Measurements from ENCODE around the gene TEX26.

The TEX26 gene

DNA sequence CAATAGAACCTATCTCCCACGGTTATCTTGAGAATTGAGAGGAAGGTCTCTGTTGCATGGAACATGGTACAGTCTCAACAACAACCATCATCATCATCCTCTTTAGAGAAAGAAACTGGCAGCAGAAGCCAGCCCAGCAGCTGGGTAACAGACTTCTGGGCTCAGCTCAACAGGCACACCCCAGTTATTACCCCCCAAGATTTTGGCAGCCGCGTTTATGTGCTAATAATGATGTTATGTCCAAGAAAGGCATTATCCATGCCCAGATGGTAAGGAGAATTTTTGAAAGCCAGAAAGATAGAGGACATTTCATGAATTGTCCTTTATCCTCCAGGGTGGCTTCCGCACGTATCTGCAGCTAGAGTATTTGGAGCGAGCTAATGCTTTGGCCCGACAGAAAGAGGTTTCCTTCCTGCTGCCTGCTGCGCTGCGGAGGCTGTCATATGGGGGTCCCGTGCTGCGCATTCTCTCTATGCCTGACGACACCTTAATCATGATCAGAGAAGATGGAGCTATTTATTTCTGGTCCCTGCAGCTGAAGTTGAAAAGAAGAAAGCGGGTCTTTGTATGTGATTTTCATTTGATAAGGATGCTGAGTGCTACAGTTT, 89.9 kb downstream of the TEX26 start:
- ChIA-PET POLR2A (no interaction called here), CTCF (interaction anchor here (0.8 to 1.2 kb wide), 2 partner anchors 22 kb away, joined by 3 to 4 read pairs; no protein-coding TSS in a partner anchor)
- no peaks in the 10 kb centered on the region for H3K4me1 ChIP-seq (ENCODE audit: control insufficient read depth, insufficient read depth, low read length)
- no peak for TF ChIP-seq SCRT1 (tag by site-specific recombination; IDR thresholded peaks at IDR 0.05; ENCODE audit: borderline replicate concordance)
- TF ChIP-seq ZNF157 (tag by site-specific recombination; IDR thresholded peaks at IDR 0.05) = no peak
- no peak for TF ChIP-seq REPIN1 (tag by site-specific recombination; IDR thresholded peaks at IDR 0.05; ENCODE audit: low read depth)
- TF ChIP-seq, protein P1, sequence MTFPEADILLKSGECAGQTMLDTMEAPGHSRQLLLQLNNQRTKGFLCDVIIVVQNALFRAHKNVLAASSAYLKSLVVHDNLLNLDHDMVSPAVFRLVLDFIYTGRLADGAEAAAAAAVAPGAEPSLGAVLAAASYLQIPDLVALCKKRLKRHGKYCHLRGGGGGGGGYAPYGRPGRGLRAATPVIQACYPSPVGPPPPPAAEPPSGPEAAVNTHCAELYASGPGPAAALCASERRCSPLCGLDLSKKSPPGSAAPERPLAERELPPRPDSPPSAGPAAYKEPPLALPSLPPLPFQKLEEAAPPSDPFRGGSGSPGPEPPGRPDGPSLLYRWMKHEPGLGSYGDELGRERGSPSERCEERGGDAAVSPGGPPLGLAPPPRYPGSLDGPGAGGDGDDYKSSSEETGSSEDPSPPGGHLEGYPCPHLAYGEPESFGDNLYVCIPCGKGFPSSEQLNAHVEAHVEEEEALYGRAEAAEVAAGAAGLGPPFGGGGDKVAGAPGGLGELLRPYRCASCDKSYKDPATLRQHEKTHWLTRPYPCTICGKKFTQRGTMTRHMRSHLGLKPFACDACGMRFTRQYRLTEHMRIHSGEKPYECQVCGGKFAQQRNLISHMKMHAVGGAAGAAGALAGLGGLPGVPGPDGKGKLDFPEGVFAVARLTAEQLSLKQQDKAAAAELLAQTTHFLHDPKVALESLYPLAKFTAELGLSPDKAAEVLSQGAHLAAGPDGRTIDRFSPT (tag by site-specific recombination; IDR thresholded peaks at IDR 0.05) = no peak
- no peak for TF ChIP-seq ZNF677 (tag by site-specific recombination; IDR thresholded peaks at IDR 0.05)
- TF ChIP-seq ZNF311 (tag by site-specific recombination; IDR thresholded peaks at IDR 0.05; ENCODE audit: borderline replicate concordance) = no peak
- no peak for TF ChIP-seq ZNF16 (tag by site-specific recombination; IDR thresholded peaks at IDR 0.05; ENCODE audit: low read depth)
- no peak for TF ChIP-seq ZNF138 (tag by site-specific recombination; IDR thresholded peaks at IDR 0.05; ENCODE audit: borderline replicate concordance)
- TF ChIP-seq ZNF521 (tag by site-specific recombination; IDR thresholded peaks at IDR 0.05) = no peak
- TF ChIP-seq ZNF10 (tag by site-specific recombination; IDR thresholded peaks at IDR 0.05) = no peak
- no peak for TF ChIP-seq WT1 (tag by site-specific recombination; IDR thresholded peaks at IDR 0.05)
- no peak for TF ChIP-seq ZNF624 (tag by site-specific recombination; IDR thresholded peaks at IDR 0.05)
- no peak for TF ChIP-seq KLF8 (tag by site-specific recombination; IDR thresholded peaks at IDR 0.05)
- no peak for TF ChIP-seq ZNF24 (tag by site-specific recombination; IDR thresholded peaks at IDR 0.05)
- no peak for TF ChIP-seq ZNF302 (tag by site-specific recombination; IDR thresholded peaks at IDR 0.05; ENCODE audit: low read depth)
- TF ChIP-seq, protein P2, sequence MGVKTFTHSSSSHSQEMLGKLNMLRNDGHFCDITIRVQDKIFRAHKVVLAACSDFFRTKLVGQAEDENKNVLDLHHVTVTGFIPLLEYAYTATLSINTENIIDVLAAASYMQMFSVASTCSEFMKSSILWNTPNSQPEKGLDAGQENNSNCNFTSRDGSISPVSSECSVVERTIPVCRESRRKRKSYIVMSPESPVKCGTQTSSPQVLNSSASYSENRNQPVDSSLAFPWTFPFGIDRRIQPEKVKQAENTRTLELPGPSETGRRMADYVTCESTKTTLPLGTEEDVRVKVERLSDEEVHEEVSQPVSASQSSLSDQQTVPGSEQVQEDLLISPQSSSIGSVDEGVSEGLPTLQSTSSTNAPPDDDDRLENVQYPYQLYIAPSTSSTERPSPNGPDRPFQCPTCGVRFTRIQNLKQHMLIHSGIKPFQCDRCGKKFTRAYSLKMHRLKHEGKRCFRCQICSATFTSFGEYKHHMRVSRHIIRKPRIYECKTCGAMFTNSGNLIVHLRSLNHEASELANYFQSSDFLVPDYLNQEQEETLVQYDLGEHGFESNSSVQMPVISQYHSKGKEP (tag by site-specific recombination; IDR thresholded peaks at IDR 0.05) = no peak
- no peak for TF ChIP-seq ZNF19 (tag by site-specific recombination; IDR thresholded peaks at IDR 0.05; ENCODE audit: low read depth)
- TF ChIP-seq GLIS2 (tag by site-specific recombination; IDR thresholded peaks at IDR 0.05) = no peak
- H3K27ac ChIP-seq (ENCODE audit: extremely low read depth, low read depth, low read length) = no peak overlapping the region
- H3K36me3 ChIP-seq (ENCODE audit: control insufficient read depth in 2 of 2, insufficient read depth in 1 of 2, low read length in 2 of 2) = no peaks in the 10 kb centered on the region
- H3K4me3 ChIP-seq (ENCODE audit: low read depth, low read length) = no peak overlapping the region
- no peaks in the 10 kb centered on the region for H3K9me3 ChIP-seq (ENCODE audit: control insufficient read depth, insufficient read depth, low read depth, low read length)

DNA sequence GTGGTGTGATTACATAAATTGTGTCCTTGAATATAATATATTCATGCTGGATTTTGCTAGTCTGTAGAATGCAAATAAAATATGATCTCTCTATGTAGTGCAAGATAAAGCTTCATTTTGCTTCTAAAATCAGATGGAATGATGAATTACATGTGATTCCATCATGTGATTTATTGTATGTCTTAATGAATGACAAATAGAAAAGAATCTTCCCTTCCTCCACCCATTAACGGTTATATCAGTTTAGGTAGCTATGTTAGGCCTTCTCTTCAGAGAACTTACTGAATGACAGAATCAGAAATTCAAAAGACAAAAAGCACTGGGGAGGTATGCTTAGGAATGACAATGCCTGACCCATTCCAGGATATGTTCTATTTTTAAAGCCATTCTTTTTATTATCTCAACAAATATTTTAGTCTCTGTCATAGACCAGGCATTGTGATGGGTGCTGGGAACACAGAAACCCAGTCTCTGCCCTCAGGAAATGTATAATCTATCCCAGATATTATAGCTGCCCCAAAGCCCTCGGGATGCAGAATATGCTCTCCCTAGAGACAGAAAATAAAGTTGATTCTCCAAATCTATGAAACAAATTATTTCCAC, 90.6 kb downstream of the TEX26 start:
- Histone ChIP-seq H3K4me3 (ENCODE audit: low read depth, low read length) (no peak overlapping the region), H3K9me3 (ENCODE audit: control insufficient read depth, insufficient read depth, low read depth, low read length) (no peaks in the 10 kb centered on the region), H3K27ac (ENCODE audit: extremely low read depth, low read depth, low read length) (no peak overlapping the region), H3K36me3 (ENCODE audit: control insufficient read depth in 2 of 2, insufficient read depth in 1 of 2, low read length in 2 of 2) (no peaks in the 10 kb centered on the region), H3K4me1 (ENCODE audit: control insufficient read depth, insufficient read depth, low read length) (no peaks in the 10 kb centered on the region)
- ChIA-PET CTCF (interaction anchor here (0.8 kb wide), 1 partner anchor 22 kb away, joined by 3 read pairs; no protein-coding TSS in a partner anchor), POLR2A (no interaction called here)
- TF ChIP-seq, protein P3, sequence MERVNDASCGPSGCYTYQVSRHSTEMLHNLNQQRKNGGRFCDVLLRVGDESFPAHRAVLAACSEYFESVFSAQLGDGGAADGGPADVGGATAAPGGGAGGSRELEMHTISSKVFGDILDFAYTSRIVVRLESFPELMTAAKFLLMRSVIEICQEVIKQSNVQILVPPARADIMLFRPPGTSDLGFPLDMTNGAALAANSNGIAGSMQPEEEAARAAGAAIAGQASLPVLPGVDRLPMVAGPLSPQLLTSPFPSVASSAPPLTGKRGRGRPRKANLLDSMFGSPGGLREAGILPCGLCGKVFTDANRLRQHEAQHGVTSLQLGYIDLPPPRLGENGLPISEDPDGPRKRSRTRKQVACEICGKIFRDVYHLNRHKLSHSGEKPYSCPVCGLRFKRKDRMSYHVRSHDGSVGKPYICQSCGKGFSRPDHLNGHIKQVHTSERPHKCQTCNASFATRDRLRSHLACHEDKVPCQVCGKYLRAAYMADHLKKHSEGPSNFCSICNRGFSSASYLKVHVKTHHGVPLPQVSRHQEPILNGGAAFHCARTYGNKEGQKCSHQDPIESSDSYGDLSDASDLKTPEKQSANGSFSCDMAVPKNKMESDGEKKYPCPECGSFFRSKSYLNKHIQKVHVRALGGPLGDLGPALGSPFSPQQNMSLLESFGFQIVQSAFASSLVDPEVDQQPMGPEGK (tag by site-specific recombination; IDR thresholded peaks at IDR 0.05) = no peak
- TF ChIP-seq, protein P4, sequence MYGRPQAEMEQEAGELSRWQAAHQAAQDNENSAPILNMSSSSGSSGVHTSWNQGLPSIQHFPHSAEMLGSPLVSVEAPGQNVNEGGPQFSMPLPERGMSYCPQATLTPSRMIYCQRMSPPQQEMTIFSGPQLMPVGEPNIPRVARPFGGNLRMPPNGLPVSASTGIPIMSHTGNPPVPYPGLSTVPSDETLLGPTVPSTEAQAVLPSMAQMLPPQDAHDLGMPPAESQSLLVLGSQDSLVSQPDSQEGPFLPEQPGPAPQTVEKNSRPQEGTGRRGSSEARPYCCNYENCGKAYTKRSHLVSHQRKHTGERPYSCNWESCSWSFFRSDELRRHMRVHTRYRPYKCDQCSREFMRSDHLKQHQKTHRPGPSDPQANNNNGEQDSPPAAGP (tag by site-specific recombination; IDR thresholded peaks at IDR 0.05) = no peak
- TF ChIP-seq ZNF274 (IDR thresholded peaks at IDR 0.05; ENCODE audit: low read length) (no peak), ZNF274 (tag by site-specific recombination; IDR thresholded peaks at IDR 0.05; ENCODE audit: borderline replicate concordance) (no peak), ZNF211 (tag by site-specific recombination; IDR thresholded peaks at IDR 0.05; ENCODE audit: low read depth) (no peak), ZNF76 (tag by site-specific recombination; IDR thresholded peaks at IDR 0.05; ENCODE audit: borderline replicate concordance, low read depth) (no peak), ZNF549 (tag by site-specific recombination; IDR thresholded peaks at IDR 0.05) (no peak), EGR2 (tag by site-specific recombination; IDR thresholded peaks at IDR 0.05; ENCODE audit: low read depth) (no peak), HOXA7 (CRISPR knock-in tag; IDR thresholded peaks at IDR 0.05; ENCODE audit: borderline replicate concordance) (no peak), ZNF169 (tag by site-specific recombination; IDR thresholded peaks at IDR 0.05) (no peak)
